GM12801 (cell line): Measurements from ENCODE around the gene GUCD1.

ENCODE experiments used
- CTCF ChIP-seq: IDR thresholded peaks from one replicate; pipeline ENCODE4 v1.5.1; 2011; ENCODE audit warnings: control low read depth; ENCODE audit not compliant: insufficient read length; ENCODE audit errors: extremely low read depth

GUCD1 gene

GRCh38 chr22:24578355-24579257, 23.7 kb upstream of the GUCD1 start:
- TF ChIP-seq CTCF: no peak

GRCh38 chr22:24576778-24577177, 21.8 kb upstream of the GUCD1 start:
- TF ChIP-seq CTCF: no peak

GRCh38 chr22:24571266-24571665, 16.3 kb upstream of the GUCD1 start:
- TF ChIP-seq CTCF: no peak

DNA sequence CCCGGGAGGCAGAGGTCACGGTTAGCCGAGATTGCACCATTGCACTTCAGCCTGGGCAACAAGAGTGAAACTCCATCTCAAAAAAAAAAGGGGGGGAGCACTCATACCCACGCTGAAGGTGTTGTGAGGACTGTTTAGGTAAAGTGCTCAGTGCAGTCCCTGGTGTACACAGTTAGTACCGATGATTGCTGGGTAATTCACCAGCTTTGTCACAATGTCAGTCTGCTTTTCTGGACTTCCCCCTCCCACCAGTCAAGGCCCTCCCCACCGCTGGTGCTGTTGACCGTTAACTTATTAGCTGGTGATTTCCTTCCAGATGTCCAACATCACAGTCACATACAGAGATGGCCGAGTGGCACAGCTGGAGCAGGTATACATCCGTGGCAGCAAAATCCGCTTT, 12.7 kb upstream of the GUCD1 start:
- TF ChIP-seq CTCF: no peak

GRCh38 chr22:24566899-24567511, 12.1 kb upstream of the GUCD1 start:
- TF ChIP-seq CTCF: no peak

GRCh38 chr22:24565077-24565476, 10.1 kb upstream of the GUCD1 start:
- TF ChIP-seq CTCF: no peak

- no peak for TF ChIP-seq CTCF
These were observed 9.6 kb upstream of the GUCD1 start for GRCh38 chr22:24564376-24565058.
